ENCODE results near the gene PEX10.
A peak's percentile ranks its signal among the peaks of the same experiment; 100 is the strongest.

PEX10 gene

DNA sequence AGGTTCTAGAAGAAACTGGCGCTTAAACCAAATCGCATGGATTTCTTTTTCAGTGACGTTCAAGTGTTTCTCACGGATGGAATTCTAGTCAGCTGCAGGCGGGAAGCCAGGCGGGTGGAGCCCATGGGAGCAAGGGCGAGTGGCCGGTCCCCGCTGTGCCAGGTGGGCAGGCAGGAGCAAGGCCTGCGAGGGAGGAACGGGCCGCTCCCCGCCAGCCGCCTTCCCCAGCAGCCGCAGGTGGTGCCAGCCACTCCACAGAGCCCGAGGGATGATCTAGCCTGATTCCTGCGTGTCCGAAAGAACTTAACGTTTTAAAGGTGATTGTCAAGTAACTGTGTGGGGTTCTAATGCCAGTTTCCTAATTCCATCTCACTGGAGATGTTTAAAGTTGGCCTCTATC, 9.1 kb downstream of the PEX10 start:
- DNase-seq = no peak

- no peak for DNase-seq
Observed at GRCh38 chr1:2402420-2402819, 9.9 kb downstream of the PEX10 start.

DNA sequence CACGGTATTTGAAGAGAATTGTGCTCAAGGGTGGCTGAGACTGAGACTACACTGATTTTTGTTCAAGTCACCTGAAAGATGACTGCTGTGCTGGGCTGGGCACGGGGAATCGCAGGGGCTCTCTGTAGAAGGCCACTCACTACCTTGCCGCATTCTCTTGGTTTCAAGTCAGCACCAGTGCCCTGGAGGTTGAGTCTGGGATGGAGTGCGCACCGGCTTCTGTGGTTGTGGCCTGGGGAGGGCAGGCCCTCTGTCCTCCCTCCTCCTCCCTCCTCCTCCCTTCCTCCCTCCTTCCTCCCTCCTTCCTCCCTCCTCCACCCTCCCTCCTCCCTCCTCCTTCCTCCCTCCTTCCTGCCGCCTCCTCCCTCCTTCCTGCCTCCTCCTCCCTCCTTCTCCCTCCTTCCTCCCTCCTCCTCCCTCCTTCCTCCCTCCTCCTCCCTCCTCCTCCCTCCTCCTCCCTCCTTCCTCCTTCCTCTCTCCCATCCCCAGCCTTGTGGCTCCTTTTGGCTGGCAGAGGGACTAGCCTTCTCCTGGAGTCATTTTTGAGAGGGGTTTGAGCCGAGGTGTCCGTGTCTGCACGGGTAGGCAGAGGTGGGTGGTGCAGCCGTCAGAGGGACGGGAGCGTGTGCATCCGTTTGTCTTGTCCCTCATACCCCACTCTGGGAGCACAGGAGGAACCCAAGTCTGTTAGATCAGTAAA, 11.3 kb downstream of the PEX10 start:
- DNase-seq = no peak

DNA sequence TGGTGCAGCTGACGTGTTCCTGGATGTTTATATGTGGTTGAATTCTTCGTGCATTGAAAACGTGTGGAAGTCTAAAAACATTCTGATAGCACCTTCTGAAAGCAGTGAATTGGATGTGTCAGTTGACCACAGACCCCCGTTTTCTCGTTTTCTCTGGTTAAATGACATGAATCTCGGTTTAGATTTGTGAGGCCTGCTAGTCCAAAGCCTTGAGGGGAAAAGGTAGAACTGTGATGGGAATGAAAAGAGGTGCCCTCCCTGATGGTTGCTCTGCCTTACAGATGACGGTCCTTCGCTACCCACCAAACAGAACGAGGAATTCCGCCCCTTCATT, 11.8 kb downstream of the PEX10 start:
- no peak for DNase-seq

DNA sequence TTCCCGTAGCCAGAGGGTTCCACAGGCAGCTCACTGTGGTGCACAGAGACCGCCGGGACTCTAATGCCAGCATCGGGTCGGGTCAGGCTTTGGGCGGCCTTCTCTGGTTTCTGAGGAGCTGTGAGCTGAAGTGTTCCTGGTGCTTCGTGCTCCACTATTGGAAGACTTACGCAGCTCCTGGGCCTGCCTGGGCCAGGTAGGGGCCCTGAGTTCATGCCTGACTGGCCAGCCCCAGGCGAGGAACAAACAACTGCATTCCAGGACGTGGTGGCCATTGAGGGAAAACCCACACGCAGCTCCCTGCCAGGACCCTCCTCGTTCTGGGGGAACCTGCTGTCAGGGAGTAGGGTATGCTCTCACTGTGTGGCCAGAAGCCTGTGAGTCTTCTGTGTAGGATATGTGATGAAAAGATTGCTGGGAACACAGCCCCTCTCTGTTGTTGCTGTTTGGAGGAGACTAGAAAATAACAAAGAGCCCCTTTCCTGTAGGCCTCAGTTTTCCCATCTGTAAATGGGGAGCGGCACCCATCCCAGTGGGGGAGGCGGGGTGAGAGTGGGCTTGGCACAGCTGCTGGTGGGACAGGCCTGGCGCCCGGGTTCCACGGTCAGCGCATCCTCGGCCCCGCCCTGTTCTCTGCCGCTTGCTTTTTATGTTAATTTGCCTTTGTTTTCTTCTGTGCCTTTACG, 12.3 kb downstream of the PEX10 start:
- DNase-seq = no peak

GRCh38 chr1:2398871-2399270, 13.5 kb downstream of the PEX10 start:
- no peak for DNase-seq

GRCh38 chr1:2397007-2397679, 15.2 kb downstream of the PEX10 start:
- no peak for DNase-seq

GRCh38 chr1:2396476-2396875, 15.9 kb downstream of the PEX10 start:
- DNase-seq = no peak

- no peak for DNase-seq
Observed at GRCh38 chr1:2396059-2396458, 16.3 kb downstream of the PEX10 start.

GRCh38 chr1:2395245-2395644, 17.1 kb downstream of the PEX10 start:
- DNase-seq = no peak

- DNase-seq = no peak
Observed at GRCh38 chr1:2394761-2395160, 17.6 kb downstream of the PEX10 start.

GRCh38 chr1:2394220-2394619, 18.1 kb downstream of the PEX10 start:
- no peak for DNase-seq

GRCh38 chr1:2393471-2393877, 18.9 kb downstream of the PEX10 start:
- DNase-seq = no peak

GRCh38 chr1:2392686-2393085, 19.7 kb downstream of the PEX10 start:
- DNase-seq = no peak

GRCh38 chr1:2391931-2392509, 20.3 kb downstream of the PEX10 start:
- DNase-seq = no peak

DNA sequence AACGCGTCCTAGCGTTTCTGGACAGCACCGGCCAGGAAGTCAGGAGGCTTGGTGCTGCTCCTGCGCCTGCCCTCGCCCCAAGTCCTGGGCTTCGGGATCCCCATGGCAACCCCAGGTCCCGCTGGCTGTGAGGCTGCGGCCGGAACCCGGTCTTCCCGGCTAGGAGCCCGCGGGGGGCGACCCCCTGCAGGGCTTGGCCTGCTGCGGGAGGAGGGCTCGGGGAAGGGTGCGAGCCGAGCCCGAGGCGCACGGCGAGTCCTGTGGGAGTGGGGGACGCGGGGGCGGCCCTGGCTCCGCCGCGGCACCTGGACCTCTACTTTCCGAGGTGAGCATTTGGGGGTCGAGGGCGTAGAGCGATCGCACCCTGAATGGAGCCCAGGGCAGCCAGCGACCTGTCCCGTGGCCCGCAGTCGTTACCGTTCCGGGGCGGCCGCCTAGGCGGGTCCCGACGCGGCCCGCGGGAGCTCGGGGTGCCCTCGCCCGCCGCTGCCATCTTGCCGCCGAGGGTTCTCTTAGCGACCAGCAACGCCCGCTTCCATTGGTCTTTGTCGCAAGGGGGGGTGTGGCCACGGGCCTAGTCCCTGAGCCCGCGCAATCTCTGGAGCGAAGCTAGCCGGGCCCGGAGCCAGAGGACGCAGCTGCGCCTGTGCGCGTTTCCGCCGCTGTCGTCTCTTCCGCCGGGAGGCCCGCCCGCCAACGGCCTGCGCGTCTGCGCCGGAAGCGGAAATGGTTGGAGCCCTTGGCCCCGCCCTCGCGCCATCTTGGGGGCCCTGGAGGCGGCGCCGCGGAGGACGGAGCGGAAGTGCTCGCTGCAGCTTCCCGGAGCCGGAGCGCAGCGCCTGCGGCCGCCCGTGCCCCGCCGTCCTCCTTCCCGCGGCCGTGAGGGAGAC, 21.1 kb downstream of the PEX10 start, which contains the start of the genes MORN1 and RER1:
MORN1 (minus strand) TSS at position 514 of the 890 bp plus-strand sequence; CDS start at position 493, 21 bp downstream.
RER1 (plus strand) TSS at position 801 of the 890 bp plus-strand sequence. CDS start 3,950 bp downstream, outside the sequence.
- peak; percentile 99 for DNase-seq

DNA sequence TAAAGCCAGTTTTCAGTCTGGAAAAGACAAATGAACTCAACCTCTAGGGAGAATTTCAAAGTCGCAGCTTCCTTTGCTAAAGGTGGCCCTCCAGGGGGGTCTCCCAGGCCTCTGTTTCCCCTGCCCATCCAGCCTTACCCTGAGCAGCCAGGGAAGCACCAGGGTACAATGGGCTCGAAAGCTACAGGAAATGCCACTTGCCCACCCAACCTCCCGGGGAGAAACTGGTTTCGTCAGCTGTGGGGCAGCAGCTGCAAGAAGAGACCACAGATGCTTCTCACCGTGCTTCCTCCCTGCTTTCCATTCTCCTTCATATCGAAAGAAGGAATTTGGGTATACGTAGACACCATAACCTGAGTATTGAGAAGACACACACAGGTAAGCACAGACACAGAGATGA, 22.7 kb downstream of the PEX10 start:
- no peak for DNase-seq

GRCh38 chr1:2388004-2388913, 24.1 kb downstream of the PEX10 start:
- DNase-seq = no peak

GRCh38 chr1:2386636-2387611, 25.4 kb downstream of the PEX10 start:
- no peak for DNase-seq

GRCh38 chr1:2385606-2386280, 26.6 kb downstream of the PEX10 start:
- no peak for DNase-seq

Measured in midbrain (tissue), 1 donor.